ENCODE results near the gene HK2. TPM values are rescaled to one million over a fixed set of nuclear protein-coding genes. Genes with fewer than 3 reads are reported as not detected.

The HK2 gene
- total RNA-seq, 1 donor from 2014 or later, result 77.1 TPM

GRCh38 chr2:74858281-74858680 is 24.4 kb downstream of the HK2 start:
- H3K27ac ChIP-seq, result no peak overlapping the region
- H3K4me3 ChIP-seq, result no peak overlapping the region
- ATAC-seq, result no peak
- TF ChIP-seq, protein P1, sequence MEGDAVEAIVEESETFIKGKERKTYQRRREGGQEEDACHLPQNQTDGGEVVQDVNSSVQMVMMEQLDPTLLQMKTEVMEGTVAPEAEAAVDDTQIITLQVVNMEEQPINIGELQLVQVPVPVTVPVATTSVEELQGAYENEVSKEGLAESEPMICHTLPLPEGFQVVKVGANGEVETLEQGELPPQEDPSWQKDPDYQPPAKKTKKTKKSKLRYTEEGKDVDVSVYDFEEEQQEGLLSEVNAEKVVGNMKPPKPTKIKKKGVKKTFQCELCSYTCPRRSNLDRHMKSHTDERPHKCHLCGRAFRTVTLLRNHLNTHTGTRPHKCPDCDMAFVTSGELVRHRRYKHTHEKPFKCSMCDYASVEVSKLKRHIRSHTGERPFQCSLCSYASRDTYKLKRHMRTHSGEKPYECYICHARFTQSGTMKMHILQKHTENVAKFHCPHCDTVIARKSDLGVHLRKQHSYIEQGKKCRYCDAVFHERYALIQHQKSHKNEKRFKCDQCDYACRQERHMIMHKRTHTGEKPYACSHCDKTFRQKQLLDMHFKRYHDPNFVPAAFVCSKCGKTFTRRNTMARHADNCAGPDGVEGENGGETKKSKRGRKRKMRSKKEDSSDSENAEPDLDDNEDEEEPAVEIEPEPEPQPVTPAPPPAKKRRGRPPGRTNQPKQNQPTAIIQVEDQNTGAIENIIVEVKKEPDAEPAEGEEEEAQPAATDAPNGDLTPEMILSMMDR (IDR thresholded peaks at IDR 0.05), result no peak
- peaks cover 31% of the 10 kb centered on the region for H3K4me1 ChIP-seq
- no peaks in the 10 kb centered on the region for H3K27me3 ChIP-seq
- intact Hi-C loops (cut with DNase I), result no loop called here
- no peak for DNase-seq
- no peaks in the 10 kb centered on the region for H3K36me3 ChIP-seq
- no peaks in the 10 kb centered on the region for H3K9me3 ChIP-seq

- H3K36me3 ChIP-seq, result no peaks in the 10 kb centered on the region
- no peaks in the 10 kb centered on the region for H3K27me3 ChIP-seq
- H3K4me1 ChIP-seq, result peaks cover 41% of the 10 kb centered on the region
- H3K9me3 ChIP-seq, result no peaks in the 10 kb centered on the region
- no peak overlapping the region for H3K4me3 ChIP-seq
- TF ChIP-seq, protein P1 (IDR thresholded peaks at IDR 0.05), result no peak
- no peak overlapping the region for H3K27ac ChIP-seq
- intact Hi-C loops (cut with DNase I), result no loop called here
- ATAC-seq (no peak), DNase-seq (no peak)
Measured at GRCh38 chr2:74860079-74860478, 26.2 kb downstream of the HK2 start.

DNA sequence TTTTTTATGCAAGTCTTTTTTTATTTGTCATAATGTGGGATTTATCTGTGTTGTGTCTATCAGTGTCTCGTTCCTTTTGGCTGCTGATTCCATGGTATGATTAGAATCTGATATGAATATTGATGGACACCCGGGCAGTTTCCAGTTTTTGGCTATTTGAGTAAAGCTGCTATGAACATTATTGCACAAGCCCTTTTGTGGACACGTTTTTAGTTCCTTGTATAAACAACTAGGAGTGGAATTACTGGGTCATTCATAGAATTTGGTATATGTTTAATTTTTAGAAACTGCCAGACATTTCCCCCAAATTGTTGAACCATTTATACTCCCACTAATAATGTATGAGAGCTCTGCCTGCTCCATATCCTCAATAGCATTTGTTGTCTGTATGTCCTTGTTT is 26.6 kb downstream of the HK2 start:
- Histone ChIP-seq H3K27ac (no peak overlapping the region), H3K4me1 (peaks cover 40% of the 10 kb centered on the region), H3K27me3 (no peaks in the 10 kb centered on the region), H3K36me3 (no peaks in the 10 kb centered on the region), H3K4me3 (no peak overlapping the region), H3K9me3 (no peaks in the 10 kb centered on the region)
- TF ChIP-seq, protein P1 (IDR thresholded peaks at IDR 0.05), result no peak
- DNase-seq (no peak), ATAC-seq (no peak)
- intact Hi-C loops (cut with DNase I), result no loop called here

- Histone ChIP-seq H3K9me3 (no peaks in the 10 kb centered on the region), H3K36me3 (no peaks in the 10 kb centered on the region), H3K4me1 (peaks cover 30% of the 10 kb centered on the region), H3K27ac (no peak overlapping the region), H3K4me3 (no peak overlapping the region), H3K27me3 (no peaks in the 10 kb centered on the region)
- DNase-seq (no peak), ATAC-seq (no peak)
- TF ChIP-seq, protein P1 (IDR thresholded peaks at IDR 0.05), result no peak
- intact Hi-C loops (cut with DNase I), result no loop called here
Measured at GRCh38 chr2:74861531-74861930, 27.6 kb downstream of the HK2 start.

DNA sequence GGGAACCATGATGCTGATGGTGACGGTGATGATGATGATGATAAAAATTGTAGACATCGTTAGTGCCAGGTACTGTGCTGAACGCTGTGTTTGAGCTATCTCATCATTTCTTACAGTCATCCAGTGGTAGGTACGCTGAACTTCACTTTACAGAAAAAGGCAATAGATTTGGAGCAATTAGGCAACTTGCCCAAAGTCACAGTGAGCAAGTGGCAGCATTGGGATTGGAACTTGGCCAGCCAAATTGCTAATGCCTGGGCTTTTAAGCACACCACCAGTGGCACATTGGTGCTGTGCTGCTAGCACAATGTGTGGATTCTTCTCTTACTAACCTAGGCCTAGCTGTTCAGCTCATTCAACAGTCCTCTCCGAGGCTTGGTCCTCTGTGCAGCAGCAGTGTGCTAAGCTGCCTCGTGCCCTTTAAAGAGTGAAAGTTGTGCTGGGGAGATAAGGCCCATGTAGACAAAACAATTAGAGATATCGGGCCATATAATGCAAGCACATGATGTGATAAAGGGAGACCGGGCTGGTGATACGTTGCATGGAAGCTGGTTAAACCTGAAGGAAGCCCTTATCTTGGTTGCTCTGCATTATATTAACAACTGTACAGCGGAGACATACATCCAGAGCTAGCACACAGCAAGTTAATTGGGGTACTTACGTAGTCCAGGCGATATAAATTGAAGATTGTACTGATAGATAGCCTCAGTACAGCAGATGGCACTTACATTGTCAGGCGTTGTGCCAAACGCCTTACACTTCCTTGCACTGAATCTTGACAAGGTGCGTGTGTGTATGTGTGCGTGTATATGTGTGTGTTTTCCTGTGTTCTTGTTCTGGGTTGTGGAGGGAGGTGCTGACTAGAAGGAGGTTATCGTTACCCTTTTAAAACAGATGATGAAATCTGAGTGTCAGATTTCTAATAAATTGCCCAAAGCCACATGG is 28.4 kb downstream of the HK2 start:
- Histone ChIP-seq H3K4me1 (peaks cover 28% of the 10 kb centered on the region), H3K27ac (no peak overlapping the region), H3K27me3 (no peaks in the 10 kb centered on the region), H3K4me3 (no peak overlapping the region), H3K36me3 (no peaks in the 10 kb centered on the region), H3K9me3 (no peaks in the 10 kb centered on the region)
- DNase-seq (peak; percentile 12), ATAC-seq (no peak)
- TF ChIP-seq, protein P1 (IDR thresholded peaks at IDR 0.05), result no peak
- intact Hi-C loops (cut with DNase I), result no loop called here
